HG03575 (cell line): ENCODE measurements around the gene TBL1XR1.

Experiments used
- ATAC-seq: cut with Tn5 transposase; IDR thresholded peaks from one replicate; pipeline ENCODE4 v1.9.1; 2021; ENCODE audit not compliant: unreplicated experiment, insufficient number of reproducible peaks, low FRiP score; ENCODE audit errors: extremely low read depth

TBL1XR1 gene

DNA sequence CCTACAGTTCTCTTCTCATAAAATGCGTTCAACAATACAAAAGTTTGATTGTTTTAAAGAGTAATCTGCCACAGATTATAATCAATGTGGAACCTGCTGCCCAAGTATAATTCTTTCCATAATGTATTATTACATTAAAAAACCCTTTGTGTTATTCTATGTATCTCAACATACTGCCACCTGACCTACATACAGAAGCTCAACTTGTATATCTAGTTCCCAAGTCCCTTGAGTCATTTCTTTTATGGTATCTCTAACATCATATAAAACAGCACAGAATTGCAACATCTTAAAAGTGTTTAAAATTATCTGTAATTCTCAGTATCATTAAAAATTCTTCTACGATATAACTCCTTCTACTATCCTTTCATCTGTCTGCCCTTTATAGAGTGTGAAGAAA, 70.3 kb downstream of the TBL1XR1 start:
- no peak for ATAC-seq

DNA sequence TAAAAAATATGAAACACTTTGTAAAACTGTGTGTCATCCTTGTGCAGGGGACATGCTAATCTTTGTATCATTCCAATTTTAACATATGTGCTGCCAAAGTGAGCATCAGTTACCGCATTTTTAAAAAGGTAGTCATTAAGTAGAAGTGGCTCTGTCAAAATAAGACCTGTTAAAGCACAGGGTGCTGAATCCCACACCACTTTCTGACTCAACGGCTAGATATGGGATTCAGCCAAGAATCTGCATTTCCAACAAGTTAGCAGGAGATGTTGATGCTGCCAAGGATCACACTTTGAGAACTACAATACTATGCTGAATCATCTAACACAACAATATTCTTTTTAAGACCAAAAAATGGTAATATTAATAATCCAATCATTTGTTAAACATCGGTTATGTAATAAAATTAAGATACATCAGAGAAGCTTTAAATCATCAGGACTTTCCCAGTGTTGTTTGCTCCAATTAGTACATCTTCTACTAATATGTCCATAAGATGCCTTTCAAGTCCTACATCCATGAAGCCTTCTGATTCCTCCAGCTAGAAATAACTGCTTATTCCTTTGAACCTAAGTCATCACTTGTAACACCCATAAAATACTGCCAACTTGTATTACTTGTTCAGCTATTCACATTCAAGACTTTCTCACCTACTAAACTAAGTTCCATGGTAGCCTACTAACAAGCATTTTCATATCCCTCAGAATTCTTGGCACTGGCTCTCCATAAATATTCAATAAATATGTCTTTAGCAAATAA, 71.1 kb downstream of the TBL1XR1 start:
- ATAC-seq = no peak

DNA sequence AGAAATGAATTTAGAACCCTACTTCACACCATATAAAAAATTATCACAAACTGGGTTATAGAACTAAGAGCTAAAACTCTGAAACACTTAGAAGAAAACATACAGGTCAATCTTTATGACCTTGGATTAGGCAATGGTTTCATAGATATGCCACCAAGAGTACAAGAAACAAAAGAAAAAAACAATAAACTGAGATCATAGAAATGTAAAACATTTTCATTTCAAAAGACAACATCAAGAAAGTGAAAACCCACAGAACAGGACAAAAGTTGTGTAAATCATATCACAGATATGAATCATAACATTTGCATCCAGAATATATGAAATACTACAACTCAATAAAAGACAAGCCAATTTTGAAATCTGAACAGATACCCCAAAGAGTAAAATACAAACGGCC, 72.4 kb downstream of the TBL1XR1 start:
- ATAC-seq = no peak

DNA sequence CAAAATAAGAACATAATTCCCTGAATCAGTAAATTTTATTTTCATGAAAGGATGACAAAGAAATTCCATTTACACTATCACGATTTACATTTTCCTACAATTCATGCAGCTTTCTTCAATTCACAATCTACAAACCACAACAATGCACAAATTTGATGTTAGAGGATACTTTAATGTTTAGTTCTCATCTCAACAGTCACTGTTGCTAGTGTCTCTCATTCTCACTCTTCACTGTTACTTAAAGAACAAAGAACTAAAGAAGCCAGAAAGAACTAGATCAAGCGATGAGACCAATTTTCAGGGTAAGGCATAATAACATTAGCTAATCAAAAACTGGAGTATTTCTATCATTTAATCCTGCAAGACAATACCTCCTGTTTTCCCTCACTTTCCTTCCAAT, 73.5 kb downstream of the TBL1XR1 start:
- ATAC-seq = no peak

DNA sequence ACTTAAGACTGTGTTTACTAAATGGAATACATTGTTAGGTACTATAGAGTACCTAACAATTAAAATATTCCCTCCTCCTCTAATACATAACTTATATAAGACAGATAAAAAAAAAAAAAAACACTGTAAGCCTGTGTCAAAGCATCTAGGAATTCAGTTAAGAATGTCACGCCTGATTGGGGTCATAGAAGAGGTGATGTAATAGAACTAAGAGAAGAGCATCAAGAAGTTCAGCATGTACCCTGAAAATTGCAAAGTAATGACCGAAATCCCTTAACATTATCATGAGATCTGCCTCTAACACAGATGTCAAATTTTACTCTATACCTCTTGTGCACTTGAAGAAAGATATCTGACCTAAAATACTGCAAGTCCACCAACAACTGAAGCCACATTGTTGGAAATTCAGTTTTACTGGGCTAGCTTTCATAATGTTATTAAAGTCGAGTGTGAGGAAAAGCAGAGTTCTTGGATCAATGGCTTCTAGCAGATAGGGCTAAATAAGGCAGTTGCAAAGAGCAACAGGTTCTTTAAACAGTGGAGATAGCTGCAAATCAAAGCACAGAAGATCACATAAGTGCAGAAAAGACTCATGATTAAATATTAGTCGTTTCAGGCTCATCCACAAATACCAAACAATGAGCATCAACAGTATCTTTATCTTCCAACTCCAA, 75.0 kb downstream of the TBL1XR1 start:
- ATAC-seq = no peak

DNA sequence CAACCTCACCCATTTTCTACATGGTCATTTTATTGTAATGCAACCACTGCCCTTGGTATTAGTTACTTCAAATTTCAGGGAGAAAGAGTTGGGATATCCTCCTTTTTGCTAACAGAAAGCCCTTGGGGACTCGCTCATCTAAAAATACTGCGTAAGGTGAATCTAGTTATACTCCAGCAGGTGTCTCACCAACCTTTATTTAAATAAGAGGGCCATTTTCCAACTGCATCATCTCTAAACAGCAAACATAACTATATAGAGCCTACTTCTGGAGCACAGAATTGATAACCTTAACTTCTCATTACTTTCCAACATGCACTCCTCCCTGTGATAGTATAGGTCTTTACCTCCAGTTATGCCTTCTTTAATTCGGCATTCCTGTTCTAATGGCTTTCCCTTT, 77.5 kb downstream of the TBL1XR1 start:
- ATAC-seq = no peak

DNA sequence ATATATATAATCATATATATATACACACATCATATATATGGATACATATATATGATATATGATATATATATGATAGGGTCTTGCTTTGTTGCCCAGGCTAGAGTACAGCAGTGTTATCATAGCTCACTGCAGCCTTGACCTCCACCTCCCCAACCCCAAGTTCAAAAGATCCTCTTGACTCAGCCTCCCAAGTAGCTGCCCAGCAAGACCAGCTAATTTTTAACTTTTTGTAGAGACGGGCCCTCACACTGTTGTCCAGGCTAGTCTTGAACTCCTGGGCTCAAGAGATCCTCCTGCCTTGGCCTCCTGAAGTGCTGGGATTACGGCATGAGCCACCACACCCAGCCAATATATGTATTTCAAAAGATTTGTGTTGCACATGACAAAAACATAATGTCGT, 83.0 kb downstream of the TBL1XR1 start:
- no peak for ATAC-seq

DNA sequence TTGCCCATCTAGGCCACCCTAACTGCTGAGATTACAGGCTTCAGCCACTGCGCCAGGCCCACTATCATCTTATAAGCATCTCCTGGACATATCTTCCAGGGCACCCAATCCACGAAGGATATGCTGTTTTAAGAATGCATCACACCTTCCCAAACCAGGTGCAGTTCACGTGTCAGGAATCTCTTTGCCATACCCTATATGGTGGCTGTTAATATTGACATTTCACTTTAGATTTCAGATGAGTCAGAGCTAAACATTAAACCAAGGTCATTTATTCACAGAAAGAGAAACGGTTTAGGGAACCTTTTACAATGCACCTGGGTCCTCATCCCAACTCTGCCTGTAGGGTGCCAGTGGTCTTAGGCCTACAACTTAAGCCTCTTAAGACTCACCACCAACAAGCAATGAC, 85.7 kb downstream of the TBL1XR1 start:
- no peak for ATAC-seq

DNA sequence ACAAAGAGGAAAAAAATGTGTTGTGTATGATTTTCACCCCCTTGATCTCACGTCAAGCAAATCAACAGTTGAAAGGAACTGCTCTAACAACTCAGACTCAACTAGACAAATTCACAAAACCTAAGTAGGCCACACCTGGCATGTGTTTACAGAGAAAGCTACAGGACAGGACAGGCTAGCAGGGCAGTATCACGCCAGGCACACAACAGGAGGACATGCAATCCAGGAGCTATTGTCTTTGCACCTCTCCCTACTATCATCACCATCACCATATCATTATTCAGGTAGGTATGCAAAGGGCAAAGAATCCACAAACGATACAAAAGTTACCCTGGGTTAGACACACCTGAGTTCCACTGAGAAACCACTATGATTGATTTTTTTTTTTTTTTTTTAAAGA, 86.4 kb downstream of the TBL1XR1 start:
- ATAC-seq = no peak

DNA sequence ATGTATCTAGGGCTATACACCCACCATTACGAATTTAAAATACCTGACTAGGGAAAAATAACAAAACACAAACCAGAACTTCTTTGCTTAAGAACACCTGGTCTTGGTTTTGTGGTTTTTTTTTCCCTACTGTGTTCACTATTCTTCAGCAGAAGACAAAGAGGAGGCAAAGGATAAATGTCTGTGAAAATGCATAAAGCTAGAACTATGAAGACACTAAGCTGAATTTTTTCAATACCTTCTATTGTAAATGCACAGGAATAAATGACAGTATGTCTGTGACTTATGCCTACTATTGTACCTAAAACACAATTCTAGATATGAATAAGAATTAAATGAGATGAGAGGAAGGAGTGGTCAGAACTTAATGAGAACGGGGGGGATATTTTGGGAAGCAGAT, 86.9 kb downstream of the TBL1XR1 start:
- ATAC-seq = no peak

DNA sequence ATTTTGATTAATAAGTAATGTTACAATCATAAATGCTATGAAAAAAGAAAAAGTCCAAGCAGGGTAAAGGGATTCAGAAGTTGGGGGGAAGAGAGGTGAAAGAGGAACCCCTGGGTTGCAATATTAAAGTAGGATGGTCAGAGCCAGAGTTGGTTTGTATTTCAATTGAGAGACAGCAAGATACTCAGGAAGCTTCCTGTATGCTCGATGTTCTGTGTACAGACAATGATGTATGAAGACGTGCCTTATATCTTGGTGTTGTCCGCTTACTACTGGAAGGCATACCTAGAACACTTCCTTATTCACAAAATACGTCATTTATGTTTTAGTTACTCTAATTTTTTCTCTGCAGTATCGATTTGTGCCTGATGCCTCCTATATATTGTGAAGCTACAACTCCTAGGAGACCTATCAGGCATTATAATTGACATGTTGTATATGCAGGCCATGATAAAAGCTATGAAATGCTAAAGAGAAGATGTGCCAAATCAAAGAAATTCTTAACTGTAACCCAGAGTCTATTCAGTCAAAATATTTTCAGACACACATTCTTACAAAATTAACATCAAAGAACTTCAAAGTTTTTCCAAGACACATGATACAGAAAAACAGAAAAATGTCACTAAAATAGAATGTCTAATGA, 87.5 kb downstream of the TBL1XR1 start:
- ATAC-seq = no peak

DNA sequence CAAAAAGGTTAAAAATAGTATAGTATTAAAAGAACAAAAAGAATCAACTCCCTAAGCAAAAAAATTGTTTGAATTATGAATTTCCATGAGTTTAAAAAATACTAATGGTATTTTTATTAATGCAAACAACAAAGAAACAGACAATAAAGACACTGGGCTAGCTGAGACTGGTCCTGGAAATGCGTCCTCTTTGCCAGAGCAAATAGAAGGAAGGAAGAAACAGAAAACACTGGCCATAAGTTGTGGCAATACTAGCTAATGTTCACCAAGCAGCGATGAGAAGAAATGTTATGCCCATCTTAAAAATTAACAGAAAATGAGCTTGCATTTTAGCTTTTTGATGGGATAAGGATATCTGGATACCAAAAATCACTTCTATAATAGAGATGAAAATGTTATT, 88.6 kb downstream of the TBL1XR1 start:
- no peak for ATAC-seq

DNA sequence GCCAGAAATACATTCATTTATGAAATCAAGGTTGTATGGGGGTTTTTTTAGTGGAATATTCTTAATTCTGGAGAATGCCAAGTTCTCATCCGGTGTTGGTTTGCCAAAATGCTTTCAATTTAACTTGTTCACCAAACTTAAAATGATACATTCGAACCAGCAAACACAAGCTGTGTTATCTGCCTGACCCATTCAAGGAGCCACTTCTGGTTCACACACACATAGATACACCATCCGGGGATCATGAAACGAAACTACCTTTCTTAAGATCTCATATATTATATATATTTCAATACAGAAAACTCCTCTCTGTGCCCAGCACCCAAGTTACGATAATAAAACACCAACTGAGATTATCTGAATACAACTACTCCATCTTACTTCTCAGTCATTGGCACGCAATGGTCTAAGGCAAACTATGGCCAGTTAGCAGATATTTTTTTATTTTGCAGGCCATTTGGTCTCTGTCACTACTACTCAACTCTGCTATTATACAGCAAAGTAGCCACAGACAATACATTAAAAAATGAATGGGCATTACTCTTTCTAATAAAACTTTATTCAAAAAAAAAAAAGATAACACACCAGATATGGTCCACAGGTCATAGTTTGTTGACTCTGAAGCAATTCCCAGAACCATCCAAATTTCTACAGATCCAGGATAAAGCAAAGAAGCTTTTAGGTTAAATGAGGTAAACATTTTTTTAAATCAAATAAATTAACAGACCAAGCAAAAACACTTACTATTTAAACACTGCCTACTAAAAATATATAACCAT, 89.6 kb downstream of the TBL1XR1 start:
- no peak for ATAC-seq

DNA sequence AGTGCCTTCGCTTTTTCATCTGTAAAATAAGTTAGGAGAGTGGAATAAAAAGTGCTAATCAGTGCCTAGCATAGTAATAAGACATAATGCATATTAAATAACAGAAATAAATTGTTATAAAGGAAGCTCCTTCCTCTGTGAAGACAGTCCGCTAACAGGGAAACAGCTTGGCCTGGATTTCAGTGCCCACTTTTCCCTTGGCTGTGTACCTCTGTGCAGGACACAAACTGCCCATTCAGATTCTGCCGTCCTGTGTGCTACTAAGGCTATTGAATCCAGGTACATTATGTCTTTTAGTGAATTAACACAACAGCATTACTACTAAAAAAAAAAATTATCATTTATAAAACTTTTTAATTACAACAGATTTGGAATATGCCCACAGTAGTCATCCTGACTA, 90.7 kb downstream of the TBL1XR1 start:
- no peak for ATAC-seq

DNA sequence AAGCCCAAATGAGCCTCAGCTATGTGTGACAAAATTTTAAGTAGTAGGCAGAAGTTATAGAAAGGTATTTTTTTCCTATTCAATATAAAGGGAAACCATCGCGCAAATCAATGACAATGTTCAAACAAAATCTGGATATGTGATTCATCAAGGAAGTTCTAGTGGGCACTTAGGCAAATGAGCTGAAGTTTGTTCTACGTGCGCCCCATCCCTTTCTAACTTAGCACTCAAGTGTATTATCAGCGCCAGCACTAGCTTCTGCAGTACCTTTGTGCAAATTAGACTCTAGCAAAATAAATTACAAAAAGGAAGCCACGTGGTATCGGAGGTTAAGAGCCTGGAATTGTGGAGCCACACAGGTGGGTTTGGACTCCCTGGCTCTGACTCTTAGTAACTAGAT, 91.1 kb downstream of the TBL1XR1 start:
- ATAC-seq = no peak

DNA sequence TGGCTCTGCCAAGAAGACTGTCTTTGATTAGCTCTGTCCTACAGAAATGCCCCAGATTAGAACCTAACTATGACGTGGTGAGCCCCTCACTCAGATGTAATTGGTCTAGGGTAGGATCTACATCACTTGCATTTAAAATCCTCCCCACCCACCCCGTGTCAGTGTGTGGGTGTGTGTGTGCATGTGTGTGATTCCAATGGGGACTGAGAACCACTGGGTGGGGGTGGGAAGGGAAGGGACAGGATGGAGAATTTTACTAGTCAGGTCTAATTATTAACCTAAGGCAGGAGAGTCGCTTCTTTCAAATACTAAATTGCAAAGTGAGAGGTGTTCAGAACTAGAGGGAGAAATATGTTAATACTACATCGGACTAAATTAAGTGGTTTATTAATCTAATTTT, 91.7 kb downstream of the TBL1XR1 start:
- ATAC-seq = no peak

DNA sequence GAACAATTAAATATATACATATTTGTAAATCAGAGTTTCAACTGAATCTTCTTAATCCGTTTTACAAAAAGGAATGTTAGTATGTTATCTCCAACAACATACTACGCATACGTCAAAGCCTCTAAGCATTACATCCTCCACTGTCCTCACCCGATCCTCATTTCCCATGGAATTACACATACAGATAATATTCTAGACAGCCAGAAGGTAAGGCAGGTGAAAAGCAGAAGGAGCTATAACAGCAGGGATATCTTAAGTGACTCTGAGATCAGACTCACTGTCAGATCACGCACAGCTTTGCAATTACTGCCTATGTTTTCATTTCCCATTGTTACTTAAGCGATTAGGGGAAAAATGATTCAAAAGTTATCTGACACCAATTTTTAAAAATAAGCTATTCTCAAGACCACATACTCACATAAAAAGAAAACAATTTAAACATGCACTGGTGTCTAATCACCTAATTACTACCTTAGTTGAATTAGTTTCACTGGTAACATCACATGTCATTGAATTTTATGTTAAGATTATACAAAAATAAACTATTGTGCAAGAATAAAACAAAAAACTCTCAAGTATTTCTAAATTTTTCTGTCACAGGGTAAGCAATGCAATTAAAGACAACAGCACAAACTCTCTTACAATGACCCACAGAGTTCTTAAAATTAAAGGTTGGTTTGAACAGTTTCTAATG, 92.8 kb downstream of the TBL1XR1 start:
- ATAC-seq = no peak

DNA sequence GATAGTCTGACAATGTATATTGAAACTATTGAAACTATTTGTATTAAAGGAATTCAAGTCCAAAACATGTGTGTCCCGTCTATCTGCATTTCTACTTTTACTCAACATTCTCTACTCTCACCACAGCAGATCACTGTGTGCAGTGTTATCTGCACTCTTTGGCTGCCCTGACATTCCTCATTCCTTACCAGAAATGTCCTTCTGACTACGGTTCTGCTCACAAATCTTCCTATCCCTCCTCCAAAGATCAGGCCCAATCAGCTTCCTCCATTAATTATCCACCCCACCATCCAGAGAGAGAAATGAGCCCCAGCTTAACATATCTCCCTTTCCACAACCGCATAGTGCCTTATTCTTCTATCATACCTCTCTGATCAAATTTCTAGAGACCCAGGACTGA, 94.7 kb downstream of the TBL1XR1 start:
- ATAC-seq = no peak

DNA sequence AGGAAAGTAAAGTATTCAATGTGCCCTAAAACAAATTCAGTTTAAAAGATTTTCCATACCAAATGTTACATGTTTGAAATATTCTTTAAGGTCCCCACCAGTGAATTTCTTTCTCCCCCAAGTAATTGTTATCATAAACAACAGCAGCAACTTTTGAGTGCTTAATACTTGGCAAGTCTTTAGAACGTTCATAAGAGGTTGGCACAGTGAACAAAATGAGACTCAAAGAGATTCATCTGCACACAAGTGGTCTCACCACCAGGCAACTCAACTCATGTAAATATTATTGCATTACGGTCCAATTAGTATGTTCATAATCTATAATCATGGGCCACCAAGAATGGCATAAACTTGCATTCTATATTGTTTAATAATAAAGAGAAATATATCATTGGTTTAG, 98.7 kb downstream of the TBL1XR1 start:
- no peak for ATAC-seq
